HepG2 (cell line): ENCODE results near the gene WDR20.

ENCODE experiments used
- EZH2 ChIP-seq: conservative IDR thresholded peaks from 2 replicates; pipeline ENCODE4 v1.6.1; 2012; ENCODE audit warnings: mild to moderate bottlenecking, low read depth, low read length, moderate library complexity
- TF ChIP-seq, protein P1 (sequence below): sonication (generic); formaldehyde crosslinking; IDR thresholded peaks from 2 replicates; pipeline ENCODE4 v1.4.0; 2020; ENCODE audit warnings: missing genetic modification reagents, borderline replicate concordance
- TF ChIP-seq, protein P2 (sequence below): sonication (generic); formaldehyde crosslinking; IDR thresholded peaks from 2 replicates; pipeline ENCODE4 v1.5.0; 2020; ENCODE audit warnings: mild to moderate bottlenecking, missing genetic modification reagents, moderate library complexity

DNA sequence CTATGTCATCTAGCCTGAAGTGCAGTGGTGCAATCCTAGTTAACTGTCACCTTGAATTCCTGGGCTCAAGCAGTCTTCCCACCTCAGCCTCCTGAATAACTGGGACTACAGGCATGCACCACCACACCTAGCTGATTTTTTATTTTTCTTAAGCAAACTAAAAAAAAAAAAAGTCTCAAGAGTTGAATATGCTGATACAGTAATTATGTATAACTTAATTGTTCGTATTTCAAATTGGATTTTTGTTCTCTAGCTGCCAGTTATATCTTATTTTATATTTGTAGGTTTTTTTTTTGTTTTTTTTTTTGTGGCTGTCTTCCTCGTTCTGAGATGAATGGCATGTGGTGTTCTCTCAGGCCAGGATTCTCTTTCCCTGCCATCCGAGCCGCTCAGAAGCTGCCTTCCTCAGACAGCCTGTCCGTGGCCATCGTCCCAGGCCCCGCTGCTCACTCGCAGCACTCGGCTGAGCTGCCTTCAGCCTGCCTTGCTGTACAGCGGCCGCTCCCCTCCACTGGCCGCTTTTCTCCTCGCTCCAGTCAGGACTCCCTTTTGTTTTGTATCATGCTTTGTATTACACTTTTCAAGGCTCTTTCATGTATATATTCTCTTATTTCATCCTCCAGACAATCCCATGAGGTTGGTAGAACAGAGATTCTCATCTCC is 53.3 kb downstream of the WDR20 start:
- TF ChIP-seq, protein P1, sequence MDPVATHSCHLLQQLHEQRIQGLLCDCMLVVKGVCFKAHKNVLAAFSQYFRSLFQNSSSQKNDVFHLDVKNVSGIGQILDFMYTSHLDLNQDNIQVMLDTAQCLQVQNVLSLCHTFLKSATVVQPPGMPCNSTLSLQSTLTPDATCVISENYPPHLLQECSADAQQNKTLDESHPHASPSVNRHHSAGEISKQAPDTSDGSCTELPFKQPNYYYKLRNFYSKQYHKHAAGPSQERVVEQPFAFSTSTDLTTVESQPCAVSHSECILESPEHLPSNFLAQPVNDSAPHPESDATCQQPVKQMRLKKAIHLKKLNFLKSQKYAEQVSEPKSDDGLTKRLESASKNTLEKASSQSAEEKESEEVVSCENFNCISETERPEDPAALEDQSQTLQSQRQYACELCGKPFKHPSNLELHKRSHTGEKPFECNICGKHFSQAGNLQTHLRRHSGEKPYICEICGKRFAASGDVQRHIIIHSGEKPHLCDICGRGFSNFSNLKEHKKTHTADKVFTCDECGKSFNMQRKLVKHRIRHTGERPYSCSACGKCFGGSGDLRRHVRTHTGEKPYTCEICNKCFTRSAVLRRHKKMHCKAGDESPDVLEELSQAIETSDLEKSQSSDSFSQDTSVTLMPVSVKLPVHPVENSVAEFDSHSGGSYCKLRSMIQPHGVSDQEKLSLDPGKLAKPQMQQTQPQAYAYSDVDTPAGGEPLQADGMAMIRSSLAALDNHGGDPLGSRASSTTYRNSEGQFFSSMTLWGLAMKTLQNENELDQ = no peak
- TF ChIP-seq, protein P2, sequence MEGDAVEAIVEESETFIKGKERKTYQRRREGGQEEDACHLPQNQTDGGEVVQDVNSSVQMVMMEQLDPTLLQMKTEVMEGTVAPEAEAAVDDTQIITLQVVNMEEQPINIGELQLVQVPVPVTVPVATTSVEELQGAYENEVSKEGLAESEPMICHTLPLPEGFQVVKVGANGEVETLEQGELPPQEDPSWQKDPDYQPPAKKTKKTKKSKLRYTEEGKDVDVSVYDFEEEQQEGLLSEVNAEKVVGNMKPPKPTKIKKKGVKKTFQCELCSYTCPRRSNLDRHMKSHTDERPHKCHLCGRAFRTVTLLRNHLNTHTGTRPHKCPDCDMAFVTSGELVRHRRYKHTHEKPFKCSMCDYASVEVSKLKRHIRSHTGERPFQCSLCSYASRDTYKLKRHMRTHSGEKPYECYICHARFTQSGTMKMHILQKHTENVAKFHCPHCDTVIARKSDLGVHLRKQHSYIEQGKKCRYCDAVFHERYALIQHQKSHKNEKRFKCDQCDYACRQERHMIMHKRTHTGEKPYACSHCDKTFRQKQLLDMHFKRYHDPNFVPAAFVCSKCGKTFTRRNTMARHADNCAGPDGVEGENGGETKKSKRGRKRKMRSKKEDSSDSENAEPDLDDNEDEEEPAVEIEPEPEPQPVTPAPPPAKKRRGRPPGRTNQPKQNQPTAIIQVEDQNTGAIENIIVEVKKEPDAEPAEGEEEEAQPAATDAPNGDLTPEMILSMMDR (CRISPR knock-in tag) = no peak
- TF ChIP-seq EZH2 = no peak
